Fibroblast of upper back skin (primary cell): Measurements from ENCODE around the gene MAT1A.
"Not testable (repeated sequence)": the region's sequence is repeated elsewhere in the genome, so short reads cannot be mapped to it uniquely, and the experiment has no call there.

Experiments
- DNase-seq: peaks from one replicate; pipeline ENCODE4 v3.0.0-alpha.2; 2013

MAT1A gene

GRCh38 chr10:80264081-80265056 is 25.1 kb downstream of the MAT1A start:
- no peak for DNase-seq

- DNase-seq, result no peak
Observed at GRCh38 chr10:80261316-80262030, 28.0 kb downstream of the MAT1A start.

GRCh38 chr10:80260295-80261243 is 28.9 kb downstream of the MAT1A start:
- DNase-seq, result peak; percentile 11

GRCh38 chr10:80259405-80259871 is 30.0 kb downstream of the MAT1A start:
- DNase-seq, result peak; percentile 8

- not testable (repeated sequence) for DNase-seq
Observed at GRCh38 chr10:80256798-80257197, 32.7 kb downstream of the MAT1A start.

GRCh38 chr10:80254726-80255125 is 34.7 kb downstream of the MAT1A start:
- not testable (repeated sequence) for DNase-seq

- not testable (repeated sequence) for DNase-seq
Observed at GRCh38 chr10:80253963-80254271, 35.5 kb downstream of the MAT1A start.

- no peak for DNase-seq
Observed at GRCh38 chr10:80253266-80253962, 36.0 kb downstream of the MAT1A start.

GRCh38 chr10:80252296-80252887 is 37.1 kb downstream of the MAT1A start:
- no peak for DNase-seq

- DNase-seq, result not testable (repeated sequence)
Observed at GRCh38 chr10:80251703-80252280, 37.7 kb downstream of the MAT1A start.

GRCh38 chr10:80250399-80250798 is 39.1 kb downstream of the MAT1A start:
- not testable (repeated sequence) for DNase-seq

- DNase-seq, result not testable (repeated sequence)
Observed at GRCh38 chr10:80249906-80250305, 39.6 kb downstream of the MAT1A start.

- DNase-seq, result not testable (repeated sequence)
Observed at GRCh38 chr10:80247611-80248010, 41.8 kb downstream of the MAT1A start.

GRCh38 chr10:80244371-80244770 is 45.1 kb downstream of the MAT1A start:
- DNase-seq, result peak; percentile 65

- not testable (repeated sequence) for DNase-seq
Observed at GRCh38 chr10:80242341-80242740, 47.1 kb downstream of the MAT1A start.

GRCh38 chr10:80236457-80236856 is 53.0 kb downstream of the MAT1A start:
- DNase-seq, result not testable (repeated sequence)

- not testable (repeated sequence) for DNase-seq
Observed at GRCh38 chr10:80234331-80235235, 54.9 kb downstream of the MAT1A start.

- DNase-seq, result not testable (repeated sequence)
Observed at GRCh38 chr10:80233871-80234270, 55.6 kb downstream of the MAT1A start.

- DNase-seq, result peak; percentile 74
Observed at GRCh38 chr10:80226723-80227122, 62.7 kb downstream of the MAT1A start.

- not testable (repeated sequence) for DNase-seq
Observed at GRCh38 chr10:80223031-80223419, 66.4 kb downstream of the MAT1A start.
